Measurements from ENCODE around the gene CHCT1. TPM values are rescaled to one million over a fixed set of nuclear protein-coding genes. Genes with fewer than 3 reads are reported as not detected.

The CHCT1 gene
- total RNA-seq: not detected in 2 replicates

DNA sequence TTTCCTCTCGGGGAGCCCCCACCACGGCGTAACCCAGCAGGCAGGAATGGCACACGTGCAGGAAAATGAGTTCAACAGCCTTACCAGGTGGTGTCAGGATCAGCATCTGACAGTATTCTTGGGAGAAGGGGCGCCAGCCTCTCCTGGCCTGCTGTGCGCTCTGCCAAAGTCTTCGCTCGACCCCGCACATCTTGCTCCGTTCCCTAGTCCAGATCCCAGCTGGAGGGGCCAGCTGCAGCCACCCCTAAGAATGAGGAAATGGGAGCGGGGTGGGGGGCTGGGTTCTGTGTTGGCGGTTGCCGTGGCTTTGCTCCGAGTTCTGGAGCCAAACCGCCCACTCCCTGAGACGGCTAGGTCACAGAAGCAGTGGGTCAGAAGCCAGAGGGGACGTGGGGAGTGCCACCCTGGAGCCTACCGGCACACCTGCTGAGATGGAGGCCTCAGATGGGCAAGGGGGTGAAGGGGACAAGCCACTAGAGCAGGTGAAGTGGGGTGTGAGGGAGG is at the start of gene CHCT1:
TSS of gene CHCT1 (plus strand) at position 328 of the 504 bp plus-strand sequence. CDS start at position 432, 104 bp downstream.

DNA sequence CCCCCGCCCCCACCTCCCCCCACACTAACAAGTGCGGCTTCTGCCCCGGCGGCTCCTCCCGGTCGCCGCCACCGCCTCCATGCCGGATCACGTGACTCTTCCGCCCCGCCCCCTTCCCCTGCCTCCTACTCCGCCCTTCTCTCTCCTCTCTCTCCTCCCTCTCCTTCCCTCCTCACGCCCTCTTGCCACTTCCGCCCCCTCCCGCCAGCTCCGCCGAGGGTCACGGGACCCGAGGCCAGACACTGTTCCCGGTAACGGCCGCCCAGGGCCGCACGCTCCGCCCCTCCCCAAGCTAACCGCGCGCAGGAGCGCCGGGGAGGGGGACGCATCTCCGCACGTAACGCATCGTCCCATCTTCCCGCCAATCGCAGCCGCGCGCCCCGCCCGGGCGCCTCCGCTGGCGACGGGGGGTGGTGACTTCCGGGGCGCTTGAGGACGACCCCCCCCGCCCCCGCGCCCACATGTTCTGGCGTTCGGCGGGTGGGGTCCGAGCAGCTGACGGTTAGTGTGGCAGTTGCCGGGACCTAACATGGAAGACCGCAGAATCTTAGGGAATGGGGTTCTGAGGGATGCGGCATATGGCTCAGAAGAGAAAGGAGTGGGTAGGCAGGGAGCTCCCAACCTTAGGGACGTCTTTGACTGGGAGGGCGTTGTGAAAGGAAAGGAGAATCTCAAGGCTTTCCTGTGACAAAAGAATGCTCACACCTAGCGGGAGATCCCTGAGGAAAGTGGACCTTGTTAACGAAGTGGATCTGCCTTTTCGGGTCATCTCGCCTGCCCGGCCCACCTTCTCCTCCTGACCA is 30.0 kb upstream of the CHCT1 start, which contains the start of gene USP32:
TSS of gene USP32 (minus strand) at position 92 of the 803 bp plus-strand sequence. CDS start 194 bp downstream, outside the sequence.

Other genes with a start within 250 kb of the CHCT1 start
- 43.4 and 58.6 TPM in 2 replicates for gene USP32, start 30.4 kb upstream of the CHCT1 start, total RNA-seq
- 36.9 and 39.0 TPM in 2 replicates for gene APPBP2, start 103.8 kb downstream of the CHCT1 start, total RNA-seq
- 25.3 and 32.6 TPM in 2 replicates for gene PPM1D, start 177.7 kb downstream of the CHCT1 start, total RNA-seq